ENCODE data around the gene SOD2. TPM values are rescaled to one million over a fixed set of nuclear protein-coding genes. Genes with fewer than 3 reads are reported as not detected.

The SOD2 gene
- total and polyA plus RNA-seq, 9 of the 15 experiments (the other 6 are each of a cell fraction or from before 2014, with no cell fraction given): 39.8 to 140 (median 95.8) TPM

- no peak for TF ChIP-seq SRSF1 (IDR thresholded peaks at IDR 0.05; ENCODE audit: low read depth, low read length)
- peak; percentile 92 for TF ChIP-seq ZBTB9 (CRISPR knock-in tag; IDR thresholded peaks at IDR 0.05)
- peak; percentile 84 for TF ChIP-seq BHLHE40 (IDR thresholded peaks at IDR 0.05; ENCODE audit: low read length)
- no peak for TF ChIP-seq CEBPB (tag; IDR thresholded peaks at IDR 0.05)
- TF ChIP-seq THAP7 (CRISPR knock-in tag; IDR thresholded peaks at IDR 0.05): no peak
- TF ChIP-seq TAF1 (IDR thresholded peaks at IDR 0.05; ENCODE audit: control insufficient read depth, extremely low read depth, insufficient read depth, low read length, severe bottlenecking): peak; percentile 91
- peak; percentile 75; the same call in 1 of the 2 replicates for TF ChIP-seq PATZ1 (CRISPR knock-in tag; IDR thresholded peaks at IDR 0.05; ENCODE audit: borderline replicate concordance)
- no peak for TF ChIP-seq ZNF274 (IDR thresholded peaks at IDR 0.05; ENCODE audit: borderline replicate concordance, low read depth, low read length)
- no peak for TF ChIP-seq TGIF2 (CRISPR knock-in tag; IDR thresholded peaks at IDR 0.05)
- TF ChIP-seq MITF (IDR thresholded peaks at IDR 0.05): peak; percentile 90
- TF ChIP-seq ZEB2 (IDR thresholded peaks at IDR 0.05): peak; percentile 93
- TF ChIP-seq ZSCAN29 (IDR thresholded peaks at IDR 0.05): no peak
- no peak for TF ChIP-seq HMG20A (CRISPR knock-in tag; conservative IDR thresholded peaks at IDR 0.05)
- TF ChIP-seq HOXB6 (CRISPR knock-in tag; IDR thresholded peaks at IDR 0.05; ENCODE audit: borderline replicate concordance): no peak
- peak; percentile 91 for TF ChIP-seq HMGXB4 (CRISPR knock-in tag; IDR thresholded peaks at IDR 0.05)
These were observed 34.1 kb upstream of the SOD2 start, which contains the start of gene WTAP (continued) for GRCh38 chr6:159726918-159727716.
